B cell (primary cell): Measurements from ENCODE around the gene PSAP.

Experiments used
- EZH2 ChIP-seq: IDR thresholded peaks from 2 replicates; pipeline ENCODE4 v1.6.1; 2012; ENCODE audit warnings: borderline replicate concordance, low read depth, mild to moderate bottlenecking, moderate library complexity, low read length; ENCODE audit not compliant: insufficient read depth, poor library complexity, severe bottlenecking
- TF ChIP-seq, protein P1 (sequence below): fragments of 200-600 bp; IDR thresholded peaks from one replicate; pipeline ENCODE4 v1.8.0; 2022; ENCODE audit warnings: antibody characterized with exemption, mild to moderate bottlenecking

DNA sequence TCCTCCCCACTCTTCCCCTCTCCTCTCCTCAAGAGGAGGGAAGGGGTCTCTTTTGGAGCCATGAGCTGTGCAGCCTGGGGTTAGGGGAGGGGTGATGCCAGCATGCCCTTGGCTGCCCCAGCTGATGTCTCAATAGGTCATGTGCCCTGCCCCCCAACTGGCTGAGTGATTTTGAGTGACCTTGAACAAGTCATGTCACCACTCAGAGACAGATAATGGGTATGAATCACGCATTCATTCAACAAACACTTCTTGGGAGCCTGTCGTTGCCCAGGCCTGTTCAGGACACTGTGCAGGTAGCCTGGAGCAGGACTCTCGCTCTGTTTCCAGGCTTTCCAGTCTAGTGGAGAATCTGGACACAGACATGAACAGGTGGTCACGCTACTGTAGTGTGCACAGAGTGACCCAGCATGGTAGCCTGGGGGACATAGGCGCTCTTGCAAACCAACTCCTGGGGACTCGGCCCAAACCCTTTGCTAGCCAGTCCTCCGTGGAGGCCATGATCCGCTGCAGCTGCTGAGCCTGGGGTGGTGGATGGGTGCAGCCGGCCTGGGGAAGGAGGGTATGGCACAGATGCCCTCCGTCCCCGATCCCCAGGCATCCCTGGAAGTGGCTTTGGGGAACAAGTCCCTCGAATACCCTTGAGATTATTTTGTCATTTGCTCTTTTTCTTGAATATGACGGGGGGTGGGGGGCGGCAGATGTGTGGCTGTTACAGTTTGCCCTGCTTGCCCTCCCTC lies 49.6 kb upstream of the PSAP start:
- TF ChIP-seq, protein P1, sequence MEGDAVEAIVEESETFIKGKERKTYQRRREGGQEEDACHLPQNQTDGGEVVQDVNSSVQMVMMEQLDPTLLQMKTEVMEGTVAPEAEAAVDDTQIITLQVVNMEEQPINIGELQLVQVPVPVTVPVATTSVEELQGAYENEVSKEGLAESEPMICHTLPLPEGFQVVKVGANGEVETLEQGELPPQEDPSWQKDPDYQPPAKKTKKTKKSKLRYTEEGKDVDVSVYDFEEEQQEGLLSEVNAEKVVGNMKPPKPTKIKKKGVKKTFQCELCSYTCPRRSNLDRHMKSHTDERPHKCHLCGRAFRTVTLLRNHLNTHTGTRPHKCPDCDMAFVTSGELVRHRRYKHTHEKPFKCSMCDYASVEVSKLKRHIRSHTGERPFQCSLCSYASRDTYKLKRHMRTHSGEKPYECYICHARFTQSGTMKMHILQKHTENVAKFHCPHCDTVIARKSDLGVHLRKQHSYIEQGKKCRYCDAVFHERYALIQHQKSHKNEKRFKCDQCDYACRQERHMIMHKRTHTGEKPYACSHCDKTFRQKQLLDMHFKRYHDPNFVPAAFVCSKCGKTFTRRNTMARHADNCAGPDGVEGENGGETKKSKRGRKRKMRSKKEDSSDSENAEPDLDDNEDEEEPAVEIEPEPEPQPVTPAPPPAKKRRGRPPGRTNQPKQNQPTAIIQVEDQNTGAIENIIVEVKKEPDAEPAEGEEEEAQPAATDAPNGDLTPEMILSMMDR = no peak
- TF ChIP-seq EZH2 = no peak
